HG03460 (cell line): ENCODE results near the gene LEO1.
A peak's percentile ranks its signal among the peaks of the same experiment; 100 is the strongest.
"Not testable (repeated sequence)": the region's sequence is repeated elsewhere in the genome, so short reads cannot be mapped to it uniquely, and the experiment has no call there.

Experiments used
- ATAC-seq: cut with Tn5 transposase; IDR thresholded peaks from one replicate; pipeline ENCODE4 v1.9.1; 2021; ENCODE audit not compliant: unreplicated experiment

LEO1 gene

GRCh38 chr15:52004806-52005205, 33.2 kb upstream of the LEO1 start:
- no peak for ATAC-seq

- ATAC-seq = no peak
Observed at GRCh38 chr15:52003710-52004109, 32.1 kb upstream of the LEO1 start.

GRCh38 chr15:52003089-52003488, 31.5 kb upstream of the LEO1 start:
- ATAC-seq = not testable (repeated sequence)

GRCh38 chr15:52002351-52002750, 30.8 kb upstream of the LEO1 start:
- ATAC-seq = no peak

GRCh38 chr15:51992953-51993352, 21.4 kb upstream of the LEO1 start:
- ATAC-seq = no peak

- ATAC-seq = no peak
Observed at GRCh38 chr15:51991141-51991540, 19.6 kb upstream of the LEO1 start.

GRCh38 chr15:51982770-51983103, 11.2 kb upstream of the LEO1 start:
- no peak for ATAC-seq

- ATAC-seq = peak; percentile 93
Observed at GRCh38 chr15:51982013-51982769, 10.6 kb upstream of the LEO1 start.

- no peak for ATAC-seq
Observed at GRCh38 chr15:51973775-51974174, 2.2 kb upstream of the LEO1 start.

- ATAC-seq = no peak
Observed at GRCh38 chr15:51973220-51973619, 1.6 kb upstream of the LEO1 start.

GRCh38 chr15:51971032-51971374, 575 bp downstream of the LEO1 start:
- ATAC-seq = peak; percentile 8

GRCh38 chr15:51970132-51970817, 1.3 kb downstream of the LEO1 start:
- ATAC-seq = no peak

GRCh38 chr15:51969728-51970127, 1.9 kb downstream of the LEO1 start:
- ATAC-seq = no peak

GRCh38 chr15:51967583-51967982, 4.0 kb downstream of the LEO1 start:
- no peak for ATAC-seq

GRCh38 chr15:51966192-51966591, 5.4 kb downstream of the LEO1 start:
- ATAC-seq = no peak

GRCh38 chr15:51965691-51966090, 5.9 kb downstream of the LEO1 start:
- no peak for ATAC-seq

GRCh38 chr15:51955504-51955903, 16.1 kb downstream of the LEO1 start:
- no peak for ATAC-seq

- no peak for ATAC-seq
Observed at GRCh38 chr15:51952805-51953204, 18.8 kb downstream of the LEO1 start.

GRCh38 chr15:51947124-51947523, 24.5 kb downstream of the LEO1 start:
- no peak for ATAC-seq

GRCh38 chr15:51939216-51939615, 32.4 kb downstream of the LEO1 start:
- ATAC-seq = no peak

GRCh38 chr15:51938286-51938685, 33.3 kb downstream of the LEO1 start:
- ATAC-seq = no peak

GRCh38 chr15:51936105-51936478, 35.5 kb downstream of the LEO1 start:
- peak; percentile 2 for ATAC-seq
